Measurements from ENCODE around the gene EFHB.

EFHB gene

DNA sequence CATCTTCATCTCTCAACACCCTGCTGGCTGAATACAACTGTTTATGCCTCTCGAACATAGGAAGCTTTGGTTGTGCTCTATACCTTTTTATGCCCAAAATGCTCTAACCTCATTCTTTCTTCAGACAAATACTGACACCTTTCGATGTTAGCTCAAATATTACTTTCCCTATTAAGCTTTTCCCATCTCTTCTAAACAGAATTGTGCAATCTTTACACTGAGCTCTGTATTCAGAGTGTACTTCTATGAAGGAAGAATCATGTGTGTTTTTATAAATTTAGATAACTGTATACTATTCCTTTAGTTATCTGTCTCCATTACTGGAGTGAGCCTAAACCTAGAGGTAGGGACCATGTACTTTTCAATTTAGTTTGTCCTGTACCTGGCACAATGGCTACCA is 1.6 kb downstream of the EFHB start:
- TF ChIP-seq ZNF565 (CRISPR knock-in tag; conservative IDR thresholded peaks at IDR 0.05; ENCODE audit: low read depth) = no peak
- TF ChIP-seq GLIS3 (CRISPR knock-in tag; IDR thresholded peaks at IDR 0.05) = no peak
- TF ChIP-seq ARNTL (CRISPR knock-in tag; IDR thresholded peaks at IDR 0.05; ENCODE audit: borderline replicate concordance, low read depth) = no peak
- TF ChIP-seq, protein P1, sequence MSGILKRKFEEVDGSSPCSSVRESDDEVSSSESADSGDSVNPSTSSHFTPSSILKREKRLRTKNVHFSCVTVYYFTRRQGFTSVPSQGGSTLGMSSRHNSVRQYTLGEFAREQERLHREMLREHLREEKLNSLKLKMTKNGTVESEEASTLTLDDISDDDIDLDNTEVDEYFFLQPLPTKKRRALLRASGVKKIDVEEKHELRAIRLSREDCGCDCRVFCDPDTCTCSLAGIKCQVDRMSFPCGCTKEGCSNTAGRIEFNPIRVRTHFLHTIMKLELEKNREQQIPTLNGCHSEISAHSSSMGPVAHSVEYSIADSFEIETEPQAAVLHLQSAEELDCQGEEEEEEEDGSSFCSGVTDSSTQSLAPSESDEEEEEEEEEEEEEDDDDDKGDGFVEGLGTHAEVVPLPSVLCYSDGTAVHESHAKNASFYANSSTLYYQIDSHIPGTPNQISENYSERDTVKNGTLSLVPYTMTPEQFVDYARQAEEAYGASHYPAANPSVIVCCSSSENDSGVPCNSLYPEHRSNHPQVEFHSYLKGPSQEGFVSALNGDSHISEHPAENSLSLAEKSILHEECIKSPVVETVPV (CRISPR knock-in tag; IDR thresholded peaks at IDR 0.05) = no peak
- TF ChIP-seq, protein P2, sequence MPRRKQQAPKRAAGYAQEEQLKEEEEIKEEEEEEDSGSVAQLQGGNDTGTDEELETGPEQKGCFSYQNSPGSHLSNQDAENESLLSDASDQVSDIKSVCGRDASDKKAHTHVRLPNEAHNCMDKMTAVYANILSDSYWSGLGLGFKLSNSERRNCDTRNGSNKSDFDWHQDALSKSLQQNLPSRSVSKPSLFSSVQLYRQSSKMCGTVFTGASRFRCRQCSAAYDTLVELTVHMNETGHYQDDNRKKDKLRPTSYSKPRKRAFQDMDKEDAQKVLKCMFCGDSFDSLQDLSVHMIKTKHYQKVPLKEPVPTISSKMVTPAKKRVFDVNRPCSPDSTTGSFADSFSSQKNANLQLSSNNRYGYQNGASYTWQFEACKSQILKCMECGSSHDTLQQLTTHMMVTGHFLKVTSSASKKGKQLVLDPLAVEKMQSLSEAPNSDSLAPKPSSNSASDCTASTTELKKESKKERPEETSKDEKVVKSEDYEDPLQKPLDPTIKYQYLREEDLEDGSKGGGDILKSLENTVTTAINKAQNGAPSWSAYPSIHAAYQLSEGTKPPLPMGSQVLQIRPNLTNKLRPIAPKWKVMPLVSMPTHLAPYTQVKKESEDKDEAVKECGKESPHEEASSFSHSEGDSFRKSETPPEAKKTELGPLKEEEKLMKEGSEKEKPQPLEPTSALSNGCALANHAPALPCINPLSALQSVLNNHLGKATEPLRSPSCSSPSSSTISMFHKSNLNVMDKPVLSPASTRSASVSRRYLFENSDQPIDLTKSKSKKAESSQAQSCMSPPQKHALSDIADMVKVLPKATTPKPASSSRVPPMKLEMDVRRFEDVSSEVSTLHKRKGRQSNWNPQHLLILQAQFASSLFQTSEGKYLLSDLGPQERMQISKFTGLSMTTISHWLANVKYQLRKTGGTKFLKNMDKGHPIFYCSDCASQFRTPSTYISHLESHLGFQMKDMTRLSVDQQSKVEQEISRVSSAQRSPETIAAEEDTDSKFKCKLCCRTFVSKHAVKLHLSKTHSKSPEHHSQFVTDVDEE (CRISPR knock-in tag; IDR thresholded peaks at IDR 0.05) = no peak
- TF ChIP-seq ZNF8 (CRISPR knock-in tag; IDR thresholded peaks at IDR 0.05) = no peak
- TF ChIP-seq, protein P3, sequence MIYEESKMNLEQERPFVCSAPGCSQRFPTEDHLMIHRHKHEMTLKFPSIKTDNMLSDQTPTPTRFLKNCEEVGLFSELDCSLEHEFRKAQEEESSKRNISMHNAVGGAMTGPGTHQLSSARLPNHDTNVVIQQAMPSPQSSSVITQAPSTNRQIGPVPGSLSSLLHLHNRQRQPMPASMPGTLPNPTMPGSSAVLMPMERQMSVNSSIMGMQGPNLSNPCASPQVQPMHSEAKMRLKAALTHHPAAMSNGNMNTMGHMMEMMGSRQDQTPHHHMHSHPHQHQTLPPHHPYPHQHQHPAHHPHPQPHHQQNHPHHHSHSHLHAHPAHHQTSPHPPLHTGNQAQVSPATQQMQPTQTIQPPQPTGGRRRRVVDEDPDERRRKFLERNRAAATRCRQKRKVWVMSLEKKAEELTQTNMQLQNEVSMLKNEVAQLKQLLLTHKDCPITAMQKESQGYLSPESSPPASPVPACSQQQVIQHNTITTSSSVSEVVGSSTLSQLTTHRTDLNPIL (CRISPR knock-in tag; IDR thresholded peaks at IDR 0.05; ENCODE audit: low read depth) = no peak
- no peak for ATAC-seq

DNA sequence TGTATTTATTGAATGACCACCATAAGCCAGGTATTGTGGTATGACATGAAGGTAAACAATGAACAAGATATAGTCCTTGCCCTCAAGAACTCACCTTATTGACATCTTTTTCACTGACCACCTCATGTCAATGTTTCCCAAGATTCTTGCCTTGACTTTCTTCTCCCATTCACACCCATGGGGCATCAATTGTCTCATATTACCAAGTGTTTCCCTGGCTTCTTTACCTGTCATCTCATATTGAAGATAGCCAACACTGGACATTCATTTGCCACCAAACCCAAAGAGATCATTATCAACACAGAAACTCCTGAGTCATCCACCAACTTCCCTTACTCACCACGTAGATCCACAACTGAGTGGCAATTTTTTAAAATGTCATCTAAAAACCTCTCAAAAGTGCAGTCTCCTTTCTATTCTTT is 2.2 kb downstream of the EFHB start:
- no peak; the same call in 1 of the 3 replicates for ATAC-seq
- TF ChIP-seq ZNF70 (CRISPR knock-in tag; IDR thresholded peaks at IDR 0.05) (no peak), BACH2 (CRISPR knock-in tag; IDR thresholded peaks at IDR 0.05; ENCODE audit: borderline replicate concordance) (no peak), TCF4 (CRISPR knock-in tag; IDR thresholded peaks at IDR 0.05; ENCODE audit: borderline replicate concordance) (no peak), ZFP3 (CRISPR knock-in tag; IDR thresholded peaks at IDR 0.05) (no peak), ZC3H10 (CRISPR knock-in tag; IDR thresholded peaks at IDR 0.05) (no peak)
- TF ChIP-seq, protein P2 (CRISPR knock-in tag; IDR thresholded peaks at IDR 0.05) = no peak

DNA sequence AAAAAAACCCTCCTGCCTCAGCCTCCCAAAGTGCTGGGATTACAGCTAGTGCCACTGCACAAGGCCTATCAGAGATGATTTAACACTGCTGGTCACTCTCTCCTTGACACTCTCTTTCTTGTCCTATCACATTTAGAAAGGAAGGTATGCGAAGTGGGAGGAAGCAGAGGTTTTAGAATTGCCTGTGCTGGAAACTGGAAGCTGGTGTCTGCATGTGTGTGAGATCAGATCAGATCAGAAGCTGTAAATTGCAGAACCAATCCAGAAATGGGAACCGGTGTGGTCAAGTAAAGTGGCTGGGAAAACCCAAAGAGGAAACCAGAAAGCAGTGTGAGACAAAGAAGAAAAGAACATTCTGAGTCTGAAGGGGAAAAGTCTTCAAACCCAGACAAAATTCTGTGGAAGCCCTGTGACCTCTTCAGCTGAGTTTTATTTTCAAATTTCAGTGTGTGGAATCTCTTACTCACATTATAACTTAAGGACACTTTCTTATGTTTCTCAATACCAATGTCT is 2.8 kb downstream of the EFHB start:
- ATAC-seq = no peak; the same call in 2 of the 3 replicates
- TF ChIP-seq ZFP30 (CRISPR knock-in tag; IDR thresholded peaks at IDR 0.05) = no peak
- no peak for TF ChIP-seq PPARA (CRISPR knock-in tag; IDR thresholded peaks at IDR 0.05; ENCODE audit: borderline replicate concordance)
- TF ChIP-seq, protein P3 (CRISPR knock-in tag; IDR thresholded peaks at IDR 0.05; ENCODE audit: low read depth) = no peak
- no peak for TF ChIP-seq TOX (CRISPR knock-in tag; IDR thresholded peaks at IDR 0.05; ENCODE audit: borderline replicate concordance)
- TF ChIP-seq ZFP3 (CRISPR knock-in tag; IDR thresholded peaks at IDR 0.05) = no peak
- TF ChIP-seq ZNF565 (CRISPR knock-in tag; conservative IDR thresholded peaks at IDR 0.05; ENCODE audit: low read depth) = no peak
- TF ChIP-seq, protein P1 (CRISPR knock-in tag; IDR thresholded peaks at IDR 0.05) = no peak
- TF ChIP-seq, protein P4, sequence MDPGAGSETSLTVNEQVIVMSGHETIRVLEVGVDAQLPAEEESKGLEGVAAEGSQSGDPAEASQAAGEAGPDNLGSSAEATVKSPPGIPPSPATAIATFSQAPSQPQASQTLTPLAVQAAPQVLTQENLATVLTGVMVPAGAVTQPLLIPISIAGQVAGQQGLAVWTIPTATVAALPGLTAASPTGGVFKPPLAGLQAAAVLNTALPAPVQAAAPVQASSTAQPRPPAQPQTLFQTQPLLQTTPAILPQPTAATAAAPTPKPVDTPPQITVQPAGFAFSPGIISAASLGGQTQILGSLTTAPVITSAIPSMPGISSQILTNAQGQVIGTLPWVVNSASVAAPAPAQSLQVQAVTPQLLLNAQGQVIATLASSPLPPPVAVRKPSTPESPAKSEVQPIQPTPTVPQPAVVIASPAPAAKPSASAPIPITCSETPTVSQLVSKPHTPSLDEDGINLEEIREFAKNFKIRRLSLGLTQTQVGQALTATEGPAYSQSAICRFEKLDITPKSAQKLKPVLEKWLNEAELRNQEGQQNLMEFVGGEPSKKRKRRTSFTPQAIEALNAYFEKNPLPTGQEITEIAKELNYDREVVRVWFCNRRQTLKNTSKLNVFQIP (CRISPR knock-in tag; IDR thresholded peaks at IDR 0.05; ENCODE audit: borderline replicate concordance, low read depth) = no peak
- TF ChIP-seq OSR1 (CRISPR knock-in tag; IDR thresholded peaks at IDR 0.05) = no peak
- no peak for TF ChIP-seq RARB (CRISPR knock-in tag; IDR thresholded peaks at IDR 0.05)
- TF ChIP-seq ESRRG (CRISPR knock-in tag; IDR thresholded peaks at IDR 0.05) = no peak
- TF ChIP-seq, protein P5, sequence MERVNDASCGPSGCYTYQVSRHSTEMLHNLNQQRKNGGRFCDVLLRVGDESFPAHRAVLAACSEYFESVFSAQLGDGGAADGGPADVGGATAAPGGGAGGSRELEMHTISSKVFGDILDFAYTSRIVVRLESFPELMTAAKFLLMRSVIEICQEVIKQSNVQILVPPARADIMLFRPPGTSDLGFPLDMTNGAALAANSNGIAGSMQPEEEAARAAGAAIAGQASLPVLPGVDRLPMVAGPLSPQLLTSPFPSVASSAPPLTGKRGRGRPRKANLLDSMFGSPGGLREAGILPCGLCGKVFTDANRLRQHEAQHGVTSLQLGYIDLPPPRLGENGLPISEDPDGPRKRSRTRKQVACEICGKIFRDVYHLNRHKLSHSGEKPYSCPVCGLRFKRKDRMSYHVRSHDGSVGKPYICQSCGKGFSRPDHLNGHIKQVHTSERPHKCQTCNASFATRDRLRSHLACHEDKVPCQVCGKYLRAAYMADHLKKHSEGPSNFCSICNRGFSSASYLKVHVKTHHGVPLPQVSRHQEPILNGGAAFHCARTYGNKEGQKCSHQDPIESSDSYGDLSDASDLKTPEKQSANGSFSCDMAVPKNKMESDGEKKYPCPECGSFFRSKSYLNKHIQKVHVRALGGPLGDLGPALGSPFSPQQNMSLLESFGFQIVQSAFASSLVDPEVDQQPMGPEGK (CRISPR knock-in tag; IDR thresholded peaks at IDR 0.05; ENCODE audit: borderline replicate concordance) = no peak
- TF ChIP-seq ZC3H10 (CRISPR knock-in tag; IDR thresholded peaks at IDR 0.05) = no peak
- no peak for TF ChIP-seq GLIS3 (CRISPR knock-in tag; IDR thresholded peaks at IDR 0.05)
- TF ChIP-seq SNAI2 (CRISPR knock-in tag; IDR thresholded peaks at IDR 0.05) = no peak

All from SK-N-SH treated with all-trans-retinoic acid at 6 μM for 48 hours (cell line).